ENCODE results near the gene RNF223. TPM values are rescaled to one million over a fixed set of nuclear protein-coding genes. Genes with fewer than 3 reads are reported as not detected.
A peak's percentile ranks its signal among the peaks of the same experiment; 100 is the strongest.
"Not testable (repeated sequence)": the region's sequence is repeated elsewhere in the genome, so short reads cannot be mapped to it uniquely, and the experiment has no call there.

RNF223 gene
- total RNA-seq, 1 experiment from 2014 or later: 0.08 TPM

DNA sequence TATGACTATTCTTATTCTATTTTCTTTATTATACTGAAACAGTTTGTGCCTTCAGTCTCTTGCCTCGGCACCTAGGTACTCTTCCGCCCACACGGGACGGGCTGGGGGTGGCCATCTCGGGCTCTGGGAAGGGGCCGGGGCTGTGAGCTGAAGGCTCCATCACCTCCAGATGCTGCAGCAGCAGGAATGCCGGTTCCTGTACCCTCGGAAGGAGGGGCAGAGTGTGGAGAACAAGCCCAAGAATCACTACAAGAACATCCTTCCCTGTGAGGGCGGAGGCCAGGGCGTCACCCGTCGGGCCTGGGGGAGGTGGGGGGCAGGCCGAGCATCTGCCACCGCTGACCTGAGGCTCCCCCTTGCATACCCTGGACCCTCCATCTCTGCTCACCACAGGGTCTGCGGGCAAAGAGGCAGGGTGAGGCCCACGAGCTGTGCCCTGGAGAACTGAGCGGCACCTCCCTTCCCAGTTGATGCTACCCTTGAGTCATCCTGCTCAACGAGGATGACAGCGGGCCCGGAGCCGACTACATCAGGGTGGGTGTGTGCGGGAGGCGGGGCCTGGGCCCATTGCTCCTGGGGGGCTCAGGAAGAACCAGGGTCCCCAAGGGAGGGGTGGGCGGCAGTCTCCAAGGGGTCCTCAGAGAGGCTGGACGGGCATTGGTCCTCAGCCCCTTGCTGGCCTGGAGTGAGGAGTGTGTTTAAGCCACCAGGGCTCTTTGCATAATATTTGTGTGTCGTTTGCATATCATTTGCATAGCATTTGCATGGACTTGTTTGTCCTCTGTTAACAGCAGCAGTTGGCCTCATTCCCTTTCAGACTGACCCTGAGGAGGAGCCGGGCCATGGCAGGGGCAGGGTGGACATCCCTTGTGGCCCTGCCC, 7.5 kb downstream of the RNF223 start:
- no peak overlapping the region for H3K27ac ChIP-seq (ENCODE audit: low read length)
- POLR2A ChIA-PET: no interaction called here
- H3K4me1 ChIP-seq (ENCODE audit: control insufficient read depth, insufficient read depth, low read length): peaks cover 27% of the 10 kb centered on the region
- H3K9me3 ChIP-seq (ENCODE audit: control insufficient read depth, insufficient read depth, low read depth, low read length): no peaks in the 10 kb centered on the region
- intact Hi-C loops (cut with micrococcal nuclease; ENCODE audit: unreplicated experiment) (loop anchor here (10.0 kb wide), 1 partner anchor 52 kb away; the partner anchor contains the start of gene ISG15), in situ Hi-C loops (cut with HindIII; ENCODE audit: low pct_unique_long_range_greater_than_20kb, low sequenced_read_pairs) (no loop called here)
- TF ChIP-seq, protein P1, sequence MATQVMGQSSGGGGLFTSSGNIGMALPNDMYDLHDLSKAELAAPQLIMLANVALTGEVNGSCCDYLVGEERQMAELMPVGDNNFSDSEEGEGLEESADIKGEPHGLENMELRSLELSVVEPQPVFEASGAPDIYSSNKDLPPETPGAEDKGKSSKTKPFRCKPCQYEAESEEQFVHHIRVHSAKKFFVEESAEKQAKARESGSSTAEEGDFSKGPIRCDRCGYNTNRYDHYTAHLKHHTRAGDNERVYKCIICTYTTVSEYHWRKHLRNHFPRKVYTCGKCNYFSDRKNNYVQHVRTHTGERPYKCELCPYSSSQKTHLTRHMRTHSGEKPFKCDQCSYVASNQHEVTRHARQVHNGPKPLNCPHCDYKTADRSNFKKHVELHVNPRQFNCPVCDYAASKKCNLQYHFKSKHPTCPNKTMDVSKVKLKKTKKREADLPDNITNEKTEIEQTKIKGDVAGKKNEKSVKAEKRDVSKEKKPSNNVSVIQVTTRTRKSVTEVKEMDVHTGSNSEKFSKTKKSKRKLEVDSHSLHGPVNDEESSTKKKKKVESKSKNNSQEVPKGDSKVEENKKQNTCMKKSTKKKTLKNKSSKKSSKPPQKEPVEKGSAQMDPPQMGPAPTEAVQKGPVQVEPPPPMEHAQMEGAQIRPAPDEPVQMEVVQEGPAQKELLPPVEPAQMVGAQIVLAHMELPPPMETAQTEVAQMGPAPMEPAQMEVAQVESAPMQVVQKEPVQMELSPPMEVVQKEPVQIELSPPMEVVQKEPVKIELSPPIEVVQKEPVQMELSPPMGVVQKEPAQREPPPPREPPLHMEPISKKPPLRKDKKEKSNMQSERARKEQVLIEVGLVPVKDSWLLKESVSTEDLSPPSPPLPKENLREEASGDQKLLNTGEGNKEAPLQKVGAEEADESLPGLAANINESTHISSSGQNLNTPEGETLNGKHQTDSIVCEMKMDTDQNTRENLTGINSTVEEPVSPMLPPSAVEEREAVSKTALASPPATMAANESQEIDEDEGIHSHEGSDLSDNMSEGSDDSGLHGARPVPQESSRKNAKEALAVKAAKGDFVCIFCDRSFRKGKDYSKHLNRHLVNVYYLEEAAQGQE (IDR thresholded peaks at IDR 0.05; ENCODE audit: insufficient read depth in 1 of 2, low read depth in 2 of 2, low read length in 1 of 2): no peak
- no peak for TF ChIP-seq POLR2AphosphoS5 (IDR thresholded peaks at IDR 0.05; ENCODE audit: low read depth, low read length)
- BruUV-seq (replicated peaks): no TSS peak
- no peaks in the 10 kb centered on the region for H3K36me3 ChIP-seq (ENCODE audit: control insufficient read depth, insufficient read depth, low read length)
- CTCF ChIA-PET: no interaction called here
- ATAC-seq (no peak), DNase-seq (ENCODE audit: low read depth, low spot score) (no peak)
- H3K27me3 ChIP-seq (ENCODE audit: control insufficient read depth, insufficient read depth, low read length): no peaks in the 10 kb centered on the region
- no peak overlapping the region for H3K4me3 ChIP-seq (ENCODE audit: low read depth in 2 of 2, low read length in 2 of 2)

DNA sequence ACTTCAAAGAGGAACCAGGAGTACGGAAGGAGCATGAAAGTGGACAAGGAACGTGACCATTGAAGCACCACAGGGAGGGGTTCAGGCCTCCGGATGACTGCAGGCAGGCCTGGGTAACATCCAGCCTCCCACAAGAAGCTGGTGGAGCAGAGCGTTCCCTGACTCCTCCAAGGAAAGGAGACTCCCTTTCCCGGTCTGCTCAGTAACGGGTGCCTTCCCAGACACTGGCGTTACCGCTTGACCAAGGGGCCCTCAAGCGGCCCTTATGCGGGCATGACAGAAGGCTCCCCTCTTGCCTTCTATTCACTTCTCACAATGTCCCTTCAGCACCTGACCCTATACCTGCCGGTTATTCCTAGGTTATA, 8.2 kb downstream of the RNF223 start:
- intact Hi-C loops (cut with micrococcal nuclease; ENCODE audit: unreplicated experiment): loop anchor here (10.0 kb wide), 1 partner anchor 51 kb away; the partner anchor contains the start of gene ISG15
- ATAC-seq; H3K9me3 ChIP-seq (ENCODE audit: control insufficient read depth, insufficient read depth, low read depth, low read length); H3K4me3 ChIP-seq (ENCODE audit: low read depth in 2 of 2, low read length in 2 of 2); H3K36me3 ChIP-seq (ENCODE audit: control insufficient read depth, insufficient read depth, low read length); DNase-seq (ENCODE audit: low read depth, low spot score); POLR2A ChIA-PET; in situ Hi-C loops (cut with HindIII; ENCODE audit: low pct_unique_long_range_greater_than_20kb, low sequenced_read_pairs); H3K27ac ChIP-seq (ENCODE audit: low read length); H3K27me3 ChIP-seq (ENCODE audit: control insufficient read depth, insufficient read depth, low read length): not testable (repeated sequence)
- CTCF ChIA-PET: interaction anchor here (0.6 kb wide), 1 partner anchor 13 kb away, joined by 3 read pairs; no protein-coding TSS in a partner anchor
- BruUV-seq (replicated peaks): TSS peak; percentile 81
- H3K4me1 ChIP-seq (ENCODE audit: control insufficient read depth, insufficient read depth, low read length): peaks cover 27% of the 10 kb centered on the region

DNA sequence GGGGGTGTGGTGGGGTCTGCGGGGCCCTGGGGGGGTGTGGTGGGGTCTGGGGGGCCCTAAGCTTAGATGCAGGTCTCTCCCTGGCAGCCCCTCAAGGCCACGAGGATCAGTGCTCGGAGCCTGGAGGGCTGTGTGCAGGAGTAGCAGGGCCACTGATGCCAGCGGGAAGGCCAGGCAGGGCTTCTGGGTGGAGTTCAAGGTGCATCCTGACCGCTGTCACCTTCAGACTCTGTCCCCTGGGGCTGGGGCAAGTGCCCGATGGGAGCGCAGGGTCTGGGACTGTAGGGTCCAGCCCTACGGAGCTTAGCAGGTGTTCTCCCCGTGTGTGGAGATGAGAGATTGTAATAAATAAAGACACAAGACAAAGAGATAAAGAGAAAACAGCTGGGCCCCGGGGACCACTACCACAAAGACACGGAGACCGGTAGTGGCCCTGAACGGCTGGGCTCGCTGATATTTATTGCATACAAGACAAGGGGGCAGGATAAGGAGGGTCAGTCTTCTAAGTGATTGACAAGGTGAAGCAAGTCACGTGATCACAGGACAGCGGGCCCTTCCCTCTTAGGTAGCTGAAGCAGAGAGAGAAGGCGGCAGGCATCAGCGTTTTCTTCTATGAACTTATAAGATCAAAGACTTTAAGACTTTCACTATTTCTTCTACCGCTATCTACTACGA, 8.7 kb downstream of the RNF223 start:
- TF ChIP-seq, protein P2, sequence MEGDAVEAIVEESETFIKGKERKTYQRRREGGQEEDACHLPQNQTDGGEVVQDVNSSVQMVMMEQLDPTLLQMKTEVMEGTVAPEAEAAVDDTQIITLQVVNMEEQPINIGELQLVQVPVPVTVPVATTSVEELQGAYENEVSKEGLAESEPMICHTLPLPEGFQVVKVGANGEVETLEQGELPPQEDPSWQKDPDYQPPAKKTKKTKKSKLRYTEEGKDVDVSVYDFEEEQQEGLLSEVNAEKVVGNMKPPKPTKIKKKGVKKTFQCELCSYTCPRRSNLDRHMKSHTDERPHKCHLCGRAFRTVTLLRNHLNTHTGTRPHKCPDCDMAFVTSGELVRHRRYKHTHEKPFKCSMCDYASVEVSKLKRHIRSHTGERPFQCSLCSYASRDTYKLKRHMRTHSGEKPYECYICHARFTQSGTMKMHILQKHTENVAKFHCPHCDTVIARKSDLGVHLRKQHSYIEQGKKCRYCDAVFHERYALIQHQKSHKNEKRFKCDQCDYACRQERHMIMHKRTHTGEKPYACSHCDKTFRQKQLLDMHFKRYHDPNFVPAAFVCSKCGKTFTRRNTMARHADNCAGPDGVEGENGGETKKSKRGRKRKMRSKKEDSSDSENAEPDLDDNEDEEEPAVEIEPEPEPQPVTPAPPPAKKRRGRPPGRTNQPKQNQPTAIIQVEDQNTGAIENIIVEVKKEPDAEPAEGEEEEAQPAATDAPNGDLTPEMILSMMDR (IDR thresholded peaks at IDR 0.05): no peak
- TF ChIP-seq TCF7L2 (IDR thresholded peaks at IDR 0.05; ENCODE audit: low read depth, low read length) (no peak), SIN3A (IDR thresholded peaks at IDR 0.05; ENCODE audit: borderline replicate concordance, insufficient read depth, low read depth, low read length) (no peak), POLR2AphosphoS5 (IDR thresholded peaks at IDR 0.05; ENCODE audit: low read depth, low read length) (no peak)
- TF ChIP-seq, protein P1 (IDR thresholded peaks at IDR 0.05; ENCODE audit: insufficient read depth in 1 of 2, low read depth in 2 of 2, low read length in 1 of 2): no peak
- ATAC-seq (no peak), DNase-seq (ENCODE audit: low read depth, low spot score) (no peak)
- ChIA-PET CTCF (interaction anchor here (0.6 kb wide), 1 partner anchor 14 kb away, joined by 3 read pairs; no protein-coding TSS in a partner anchor), POLR2A (no interaction called here)
- Histone ChIP-seq H3K27ac (ENCODE audit: low read length) (no peak overlapping the region), H3K36me3 (ENCODE audit: control insufficient read depth, insufficient read depth, low read length) (no peaks in the 10 kb centered on the region), H3K4me3 (ENCODE audit: low read depth in 2 of 2, low read length in 2 of 2) (no peak overlapping the region), H3K27me3 (ENCODE audit: control insufficient read depth, insufficient read depth, low read length) (no peaks in the 10 kb centered on the region), H3K4me1 (ENCODE audit: control insufficient read depth, insufficient read depth, low read length) (peaks cover 26% of the 10 kb centered on the region), H3K9me3 (ENCODE audit: control insufficient read depth, insufficient read depth, low read depth, low read length) (no peaks in the 10 kb centered on the region)
- in situ Hi-C loops (cut with HindIII; ENCODE audit: low pct_unique_long_range_greater_than_20kb, low sequenced_read_pairs) (no loop called here), intact Hi-C loops (cut with micrococcal nuclease; ENCODE audit: unreplicated experiment) (loop anchor here (10.0 kb wide), 1 partner anchor 51 kb away; the partner anchor contains the start of gene ISG15)
- BruUV-seq (replicated peaks): no TSS peak

Data from Panc1 (cell line).